SK-N-SH treated with all-trans-retinoic acid at 6 μM for 48 hours (cell line): ENCODE data around the gene FHDC1.

ENCODE experiments used
- ARNTL ChIP-seq: fragments of 450-650 bp; formaldehyde crosslinking; IDR thresholded peaks from 2 replicates; pipeline ENCODE4 v1.5.0; 2020; ENCODE audit warnings: low read depth, mild to moderate bottlenecking, moderate library complexity, borderline replicate concordance
- BACH2 ChIP-seq: fragments of 250-450 bp; sonication (Bioruptor Pico); IDR thresholded peaks from 2 replicates; pipeline ENCODE4 v1.9.0; 2021; ENCODE audit warnings: mild to moderate bottlenecking, borderline replicate concordance
- CSRNP3 ChIP-seq: fragments of 250-450 bp; sonication (Bioruptor Pico); IDR thresholded peaks from 2 replicates; pipeline ENCODE4 v1.5.1; 2021; ENCODE audit warnings: mild to moderate bottlenecking, moderate library complexity
- ESRRG ChIP-seq: fragments of 250-450 bp; sonication (Bioruptor Pico); IDR thresholded peaks from 2 replicates; pipeline ENCODE4 v1.6.1; 2021; ENCODE audit warnings: mild to moderate bottlenecking
- ISL1 ChIP-seq: fragments of 250-450 bp; sonication (Bioruptor Pico); IDR thresholded peaks from 2 replicates; pipeline ENCODE4 v2.1.2; 2022; ENCODE audit warnings: mild to moderate bottlenecking, moderate library complexity
- OSR1 ChIP-seq: fragments of 250-450 bp; sonication (Bioruptor Pico); IDR thresholded peaks from 2 replicates; pipeline ENCODE4 v1.8.0; 2022; ENCODE audit warnings: moderate library complexity, mild to moderate bottlenecking, inconsistent platforms
- RARB ChIP-seq: fragments of 250-450 bp; sonication (Bioruptor Pico); IDR thresholded peaks from 2 replicates; pipeline ENCODE4 v1.8.0; 2021; ENCODE audit warnings: mild to moderate bottlenecking, moderate library complexity
- TCF4 ChIP-seq: fragments of 250-450 bp; sonication (Bioruptor Pico); IDR thresholded peaks from 2 replicates; pipeline ENCODE4 v1.8.0; 2021; ENCODE audit warnings: mild to moderate bottlenecking, moderate library complexity, borderline replicate concordance
- TOX ChIP-seq: fragments of 250-450 bp; sonication (Bioruptor Pico); IDR thresholded peaks from 2 replicates; pipeline ENCODE4 v1.8.0; 2021; ENCODE audit warnings: mild to moderate bottlenecking, moderate library complexity, borderline replicate concordance
- ZFP30 ChIP-seq: fragments of 450-650 bp; formaldehyde crosslinking; IDR thresholded peaks from 2 replicates; pipeline ENCODE4 v1.5.0; 2022; ENCODE audit warnings: mild to moderate bottlenecking, moderate library complexity
- ZNF565 ChIP-seq: fragments of 450-650 bp; formaldehyde crosslinking; conservative IDR thresholded peaks from 2 replicates; pipeline ENCODE4 v1.5.0; 2020; ENCODE audit warnings: low read depth, mild to moderate bottlenecking, moderate library complexity
- ZNF70 ChIP-seq: fragments of 450-650 bp; formaldehyde crosslinking; IDR thresholded peaks from 2 replicates; pipeline ENCODE4 v1.5.0; 2020; ENCODE audit warnings: mild to moderate bottlenecking, moderate library complexity
- TF ChIP-seq, protein P1 (sequence below): fragments of 250-450 bp; sonication (Bioruptor Pico); IDR thresholded peaks from 2 replicates; pipeline ENCODE4 v1.8.0; 2020; ENCODE audit warnings: mild to moderate bottlenecking, moderate library complexity, borderline replicate concordance
- TF ChIP-seq, protein P2 (sequence below): fragments of 250-450 bp; sonication (Bioruptor Pico); IDR thresholded peaks from 2 replicates; pipeline ENCODE4 v1.5.0; 2020; ENCODE audit warnings: mild to moderate bottlenecking, moderate library complexity

GRCh38 chr4:153021276-153021675, 85.2 kb downstream of the FHDC1 start:
- TF ChIP-seq, protein P1, sequence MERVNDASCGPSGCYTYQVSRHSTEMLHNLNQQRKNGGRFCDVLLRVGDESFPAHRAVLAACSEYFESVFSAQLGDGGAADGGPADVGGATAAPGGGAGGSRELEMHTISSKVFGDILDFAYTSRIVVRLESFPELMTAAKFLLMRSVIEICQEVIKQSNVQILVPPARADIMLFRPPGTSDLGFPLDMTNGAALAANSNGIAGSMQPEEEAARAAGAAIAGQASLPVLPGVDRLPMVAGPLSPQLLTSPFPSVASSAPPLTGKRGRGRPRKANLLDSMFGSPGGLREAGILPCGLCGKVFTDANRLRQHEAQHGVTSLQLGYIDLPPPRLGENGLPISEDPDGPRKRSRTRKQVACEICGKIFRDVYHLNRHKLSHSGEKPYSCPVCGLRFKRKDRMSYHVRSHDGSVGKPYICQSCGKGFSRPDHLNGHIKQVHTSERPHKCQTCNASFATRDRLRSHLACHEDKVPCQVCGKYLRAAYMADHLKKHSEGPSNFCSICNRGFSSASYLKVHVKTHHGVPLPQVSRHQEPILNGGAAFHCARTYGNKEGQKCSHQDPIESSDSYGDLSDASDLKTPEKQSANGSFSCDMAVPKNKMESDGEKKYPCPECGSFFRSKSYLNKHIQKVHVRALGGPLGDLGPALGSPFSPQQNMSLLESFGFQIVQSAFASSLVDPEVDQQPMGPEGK (CRISPR knock-in tag), result no peak
- TF ChIP-seq ESRRG (CRISPR knock-in tag), result no peak
- TF ChIP-seq OSR1 (CRISPR knock-in tag), result no peak
- no peak for TF ChIP-seq TCF4 (CRISPR knock-in tag)
- TF ChIP-seq, protein P2, sequence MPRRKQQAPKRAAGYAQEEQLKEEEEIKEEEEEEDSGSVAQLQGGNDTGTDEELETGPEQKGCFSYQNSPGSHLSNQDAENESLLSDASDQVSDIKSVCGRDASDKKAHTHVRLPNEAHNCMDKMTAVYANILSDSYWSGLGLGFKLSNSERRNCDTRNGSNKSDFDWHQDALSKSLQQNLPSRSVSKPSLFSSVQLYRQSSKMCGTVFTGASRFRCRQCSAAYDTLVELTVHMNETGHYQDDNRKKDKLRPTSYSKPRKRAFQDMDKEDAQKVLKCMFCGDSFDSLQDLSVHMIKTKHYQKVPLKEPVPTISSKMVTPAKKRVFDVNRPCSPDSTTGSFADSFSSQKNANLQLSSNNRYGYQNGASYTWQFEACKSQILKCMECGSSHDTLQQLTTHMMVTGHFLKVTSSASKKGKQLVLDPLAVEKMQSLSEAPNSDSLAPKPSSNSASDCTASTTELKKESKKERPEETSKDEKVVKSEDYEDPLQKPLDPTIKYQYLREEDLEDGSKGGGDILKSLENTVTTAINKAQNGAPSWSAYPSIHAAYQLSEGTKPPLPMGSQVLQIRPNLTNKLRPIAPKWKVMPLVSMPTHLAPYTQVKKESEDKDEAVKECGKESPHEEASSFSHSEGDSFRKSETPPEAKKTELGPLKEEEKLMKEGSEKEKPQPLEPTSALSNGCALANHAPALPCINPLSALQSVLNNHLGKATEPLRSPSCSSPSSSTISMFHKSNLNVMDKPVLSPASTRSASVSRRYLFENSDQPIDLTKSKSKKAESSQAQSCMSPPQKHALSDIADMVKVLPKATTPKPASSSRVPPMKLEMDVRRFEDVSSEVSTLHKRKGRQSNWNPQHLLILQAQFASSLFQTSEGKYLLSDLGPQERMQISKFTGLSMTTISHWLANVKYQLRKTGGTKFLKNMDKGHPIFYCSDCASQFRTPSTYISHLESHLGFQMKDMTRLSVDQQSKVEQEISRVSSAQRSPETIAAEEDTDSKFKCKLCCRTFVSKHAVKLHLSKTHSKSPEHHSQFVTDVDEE (CRISPR knock-in tag), result no peak
- TF ChIP-seq BACH2, result no peak
- no peak for TF ChIP-seq CSRNP3 (CRISPR knock-in tag)
- TF ChIP-seq ZFP30 (CRISPR knock-in tag), result no peak
- no peak for TF ChIP-seq ZNF565
- TF ChIP-seq TOX (CRISPR knock-in tag), result no peak
- TF ChIP-seq RARB (CRISPR knock-in tag), result no peak
- no peak for TF ChIP-seq ZNF70 (CRISPR knock-in tag)
- no peak for TF ChIP-seq ISL1
- no peak for TF ChIP-seq ARNTL (CRISPR knock-in tag)
